Measurements from ENCODE around the gene RNF43. TPM values are rescaled to one million over a fixed set of nuclear protein-coding genes. Genes with fewer than 3 reads are reported as not detected.
A peak's percentile ranks its signal among the peaks of the same experiment; 100 is the strongest.
"Not testable (repeated sequence)": the region's sequence is repeated elsewhere in the genome, so short reads cannot be mapped to it uniquely, and the experiment has no call there.

RNF43 gene
- total RNA-seq, 1 donor from 2014 or later = 19.0 TPM

DNA sequence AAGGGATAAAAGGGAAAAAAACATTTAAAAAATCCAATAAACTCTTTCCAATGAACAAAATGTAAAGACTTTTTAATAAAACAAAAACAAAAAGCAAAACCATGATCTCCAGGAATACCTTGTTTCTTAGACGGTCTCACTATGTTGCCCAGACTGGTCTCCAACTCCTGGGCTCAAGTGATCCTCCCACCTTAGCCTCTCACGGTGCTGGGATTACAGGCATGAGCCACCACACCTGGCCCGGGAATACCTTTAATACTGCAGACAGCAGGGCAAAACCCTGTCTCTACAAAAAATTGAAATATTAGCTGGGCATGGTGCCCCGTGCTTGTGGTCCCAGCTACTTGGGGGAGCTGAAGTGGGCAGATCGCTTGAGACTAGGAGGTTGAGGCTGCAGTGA lies 7.9 kb downstream of the RNF43 start:
- no peak for DNase-seq (ENCODE audit: low spot score)

DNA sequence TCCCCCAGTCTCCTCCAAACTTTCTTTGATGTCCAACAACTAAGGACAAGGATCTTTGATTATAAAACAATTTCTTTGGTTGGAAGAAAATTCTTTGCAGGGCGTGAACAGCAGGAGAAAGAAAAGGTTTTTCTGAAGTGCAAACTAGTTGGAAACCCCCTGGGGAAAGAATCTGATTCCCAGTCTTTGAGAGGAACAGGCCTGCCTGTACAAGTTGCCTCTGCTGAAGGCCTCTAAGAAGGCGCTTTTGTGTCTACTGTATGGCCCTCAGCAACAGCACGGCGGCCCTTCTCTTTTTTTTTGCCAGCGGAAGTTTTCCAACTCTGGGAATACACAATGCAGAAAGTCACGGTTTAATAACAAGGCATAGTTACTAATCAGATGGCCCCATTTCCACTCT lies 14.0 kb downstream of the RNF43 start:
- DNase-seq (ENCODE audit: low spot score) = no peak

DNA sequence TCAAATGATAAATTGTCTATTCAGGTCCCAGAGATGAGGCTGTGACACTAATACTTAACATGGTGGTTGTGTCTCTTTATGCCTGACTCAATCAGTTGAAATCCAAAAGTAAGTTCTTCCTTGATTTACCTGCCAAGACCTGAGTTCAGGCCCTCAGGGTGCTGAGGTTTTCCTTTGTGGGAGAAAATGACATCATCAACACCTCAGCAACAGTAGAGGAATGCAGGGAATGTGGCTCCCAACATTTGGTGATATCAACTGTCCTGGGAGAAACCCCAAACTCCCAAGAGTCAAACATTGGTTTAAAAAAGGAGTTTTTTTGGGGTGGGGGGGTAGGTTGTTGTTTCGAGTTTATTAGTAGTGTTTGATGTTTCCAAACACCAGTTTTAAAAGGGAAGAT lies 14.7 kb downstream of the RNF43 start:
- DNase-seq (ENCODE audit: low spot score) = no peak

DNA sequence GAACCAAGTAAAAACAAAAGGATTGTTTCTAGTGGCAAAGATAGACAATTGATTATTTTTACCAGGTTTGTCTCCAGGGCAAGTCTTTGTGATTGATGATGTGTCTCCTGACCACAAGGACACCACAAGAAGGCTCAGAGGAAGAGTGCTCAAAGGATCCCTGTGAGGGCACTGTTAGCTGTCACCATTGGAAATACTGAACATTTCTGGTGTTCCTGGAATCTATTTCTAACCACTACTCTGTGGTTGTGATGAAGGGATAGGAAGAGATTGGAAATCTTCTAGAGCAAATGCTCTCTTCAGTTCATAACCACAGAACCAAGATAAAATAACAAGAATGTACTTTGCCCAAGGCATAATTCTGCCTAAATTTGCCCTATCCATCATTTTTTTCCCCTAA lies 15.3 kb downstream of the RNF43 start:
- DNase-seq (ENCODE audit: low spot score) = no peak

DNA sequence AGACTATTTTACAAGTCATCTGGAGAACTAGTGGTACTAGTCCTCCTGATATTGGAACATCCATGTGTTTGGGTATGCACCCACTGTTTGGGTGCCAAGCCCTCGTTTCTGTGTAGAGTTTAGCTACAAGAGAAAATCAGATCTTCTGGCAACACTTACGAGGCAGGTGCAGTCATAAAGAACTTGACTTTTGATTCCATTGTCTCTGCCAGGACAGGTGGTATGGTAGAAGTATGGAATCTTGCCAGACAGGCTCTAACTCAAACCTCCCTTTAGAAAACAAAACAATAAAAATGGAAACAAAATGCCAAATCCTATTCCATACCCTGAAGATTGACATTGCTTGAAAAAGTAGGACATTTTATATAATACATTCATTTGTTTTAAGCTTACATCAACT lies 16.0 kb downstream of the RNF43 start:
- DNase-seq (ENCODE audit: low spot score) = no peak

DNA sequence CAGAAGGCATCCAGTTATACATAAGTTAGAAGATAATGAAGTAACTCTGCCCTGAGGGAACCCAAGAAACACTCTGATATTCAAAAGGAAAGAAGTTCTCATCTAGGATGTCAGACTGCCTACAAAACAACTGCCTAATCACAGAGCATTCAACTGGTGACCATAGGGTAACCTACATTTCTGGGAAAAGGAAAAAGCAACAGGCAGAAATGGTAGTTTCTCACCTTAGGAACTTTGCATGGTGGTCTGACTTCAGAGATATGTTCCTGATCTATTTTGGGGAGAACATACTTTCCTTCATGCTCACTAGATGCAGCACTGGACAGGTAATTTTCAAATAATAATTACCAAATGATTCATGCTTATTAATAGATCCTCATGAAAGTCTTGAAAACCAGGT lies 16.5 kb downstream of the RNF43 start:
- no peak for DNase-seq (ENCODE audit: low spot score)

DNA sequence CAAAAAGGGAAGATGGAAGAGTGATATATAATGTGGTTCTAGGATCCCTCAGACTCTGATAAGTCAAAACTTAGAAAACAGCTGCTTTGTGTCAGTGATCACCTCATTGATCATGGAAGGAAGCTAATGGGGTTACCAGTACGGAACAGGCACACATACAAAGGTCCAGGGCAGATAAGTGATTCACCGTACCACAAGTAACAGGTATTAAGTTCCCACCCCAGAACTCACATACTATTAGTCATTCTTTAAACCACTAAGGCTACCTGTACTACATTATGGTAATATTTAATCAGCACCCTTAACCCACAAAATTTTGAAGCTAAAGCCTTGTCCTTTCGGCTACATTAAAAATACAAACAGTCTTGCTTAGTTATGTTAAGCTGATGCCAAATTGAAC lies 17.4 kb downstream of the RNF43 start:
- DNase-seq (ENCODE audit: low spot score) = no peak

DNA sequence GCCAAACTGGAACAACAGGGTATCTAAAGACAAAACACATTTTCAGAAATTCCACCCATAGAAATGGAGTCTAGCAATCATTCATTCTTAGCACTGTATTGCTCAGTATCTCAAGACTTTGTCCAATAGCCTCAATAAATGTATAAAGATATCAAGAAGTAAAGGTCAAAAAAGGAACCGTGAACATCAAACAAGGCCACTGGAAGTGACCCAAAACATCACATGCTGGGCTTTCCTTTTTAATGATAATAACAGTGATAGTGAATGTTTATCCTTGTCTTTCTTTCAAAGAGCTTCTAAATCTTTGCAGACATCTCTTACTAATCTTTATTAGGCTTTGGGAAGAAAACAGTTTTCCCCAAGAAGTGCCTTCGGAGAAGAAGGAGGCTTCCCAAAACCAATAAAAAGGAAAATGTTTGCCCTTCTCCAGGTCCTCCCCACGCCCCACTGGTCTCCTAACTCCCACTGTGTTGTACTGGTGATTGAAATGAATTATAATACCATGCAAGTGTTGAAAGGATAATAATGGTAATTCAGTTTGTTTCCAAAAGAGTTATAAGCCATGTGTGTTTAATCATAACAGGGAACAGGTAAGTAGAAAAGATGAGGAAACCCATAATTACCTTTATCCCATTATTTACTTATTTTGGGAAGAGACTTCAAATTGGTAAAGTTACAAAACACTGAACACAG lies 18.6 kb downstream of the RNF43 start:
- DNase-seq (ENCODE audit: low spot score) = no peak

DNA sequence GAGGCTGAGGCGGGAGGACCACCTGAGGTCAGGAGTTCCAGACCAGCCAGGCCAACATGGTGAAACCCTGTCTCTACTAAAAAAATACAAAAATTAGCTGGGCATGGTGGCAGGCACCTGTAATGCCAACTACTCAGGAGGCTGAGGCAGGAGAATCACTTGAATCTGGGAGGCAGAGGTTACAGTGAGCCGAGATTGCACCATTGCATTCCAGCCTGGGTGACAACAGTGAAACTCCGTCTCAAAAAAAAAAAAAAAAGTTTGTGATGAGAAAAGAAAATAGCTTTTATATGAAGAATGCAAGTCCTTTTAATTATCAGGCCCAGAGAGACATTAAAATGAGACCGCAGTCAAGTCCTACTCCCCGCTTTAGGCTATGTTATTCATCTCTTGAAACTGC lies 19.9 kb downstream of the RNF43 start:
- not testable (repeated sequence) for DNase-seq (ENCODE audit: low spot score)

DNA sequence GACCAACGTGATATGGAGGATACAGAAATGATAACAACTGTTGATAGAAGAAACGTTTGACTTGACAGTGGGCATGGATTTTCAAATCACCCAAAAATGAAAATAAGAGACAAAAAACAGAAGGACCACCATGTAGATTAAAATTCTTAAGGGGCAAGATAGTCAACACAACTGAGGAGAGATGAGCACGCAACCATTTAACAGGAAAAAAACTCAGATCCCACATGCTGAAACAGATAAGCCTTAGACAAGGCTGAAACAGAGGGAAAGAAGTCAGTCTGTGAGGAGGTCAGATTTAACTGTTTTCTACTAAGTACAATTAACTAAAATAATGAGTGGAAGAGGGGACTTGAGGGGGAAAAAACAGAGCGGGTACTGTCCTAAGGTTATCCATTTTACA lies 21.2 kb downstream of the RNF43 start:
- no peak for DNase-seq (ENCODE audit: low spot score)

DNA sequence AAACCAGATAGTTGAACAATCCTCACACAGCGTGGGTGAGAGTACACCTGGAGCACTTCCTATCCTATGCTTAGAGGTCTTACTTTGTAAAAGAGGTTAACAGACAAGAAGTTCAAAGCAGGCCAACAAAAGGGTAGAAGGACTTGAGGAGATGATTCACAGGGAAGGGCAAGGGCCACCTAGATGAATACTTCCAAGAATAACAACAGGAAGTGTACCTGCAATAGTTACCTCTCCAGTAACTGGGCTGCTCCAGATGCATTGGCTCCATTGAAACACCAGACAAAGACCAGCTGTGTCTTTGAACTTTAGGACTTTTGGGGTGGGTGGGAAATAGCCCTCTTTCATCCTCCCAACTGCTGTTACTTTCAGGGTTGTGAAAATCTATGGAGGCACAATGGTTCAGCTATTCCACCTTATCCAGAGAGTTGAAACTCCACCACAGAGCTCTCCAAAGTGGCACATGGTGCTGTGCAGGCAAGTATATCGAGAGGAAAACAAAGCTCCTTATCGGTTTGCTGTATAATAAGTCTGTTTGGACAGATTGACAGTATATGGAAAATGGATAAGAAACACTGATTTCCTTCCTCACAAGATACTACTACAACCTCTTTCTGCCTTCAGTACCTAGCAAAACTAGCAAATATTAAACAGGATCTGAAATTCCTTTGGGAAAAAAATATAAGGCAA lies 22.7 kb downstream of the RNF43 start:
- no peak for DNase-seq (ENCODE audit: low spot score)

DNA sequence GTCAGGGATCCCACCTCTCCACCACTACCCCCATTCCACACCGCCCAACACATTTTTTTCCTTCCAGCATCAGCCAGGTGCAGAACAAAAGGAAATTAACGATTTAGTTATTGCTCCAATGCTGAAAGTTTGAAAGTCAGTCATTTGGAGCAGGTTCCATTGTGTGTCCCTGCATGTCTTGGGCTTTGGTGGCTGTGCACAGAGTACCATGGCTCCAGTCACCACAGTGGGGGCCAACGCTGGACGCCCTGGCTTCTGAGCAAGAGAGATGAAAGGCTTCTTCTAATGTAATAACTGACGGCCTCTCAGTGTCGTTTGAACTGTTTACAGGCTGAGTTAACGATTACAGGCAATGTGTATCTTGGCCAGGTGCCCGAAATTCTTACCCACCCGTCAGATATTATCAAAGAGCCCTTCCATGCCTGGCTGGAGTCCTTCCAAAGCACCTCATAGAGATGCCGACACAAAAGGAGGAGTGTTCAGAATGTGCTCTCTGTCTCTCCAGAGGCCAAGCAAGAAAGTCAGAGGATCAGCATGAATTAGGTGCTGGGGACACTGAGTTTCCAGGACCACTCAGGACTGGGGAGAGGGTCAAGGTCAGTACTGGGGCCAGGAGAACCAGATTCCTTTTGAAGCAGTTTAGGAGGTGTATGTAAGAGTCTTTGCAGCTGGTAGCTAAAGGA lies 25.9 kb downstream of the RNF43 start:
- DNase-seq (ENCODE audit: low spot score) = peak; percentile 94

DNA sequence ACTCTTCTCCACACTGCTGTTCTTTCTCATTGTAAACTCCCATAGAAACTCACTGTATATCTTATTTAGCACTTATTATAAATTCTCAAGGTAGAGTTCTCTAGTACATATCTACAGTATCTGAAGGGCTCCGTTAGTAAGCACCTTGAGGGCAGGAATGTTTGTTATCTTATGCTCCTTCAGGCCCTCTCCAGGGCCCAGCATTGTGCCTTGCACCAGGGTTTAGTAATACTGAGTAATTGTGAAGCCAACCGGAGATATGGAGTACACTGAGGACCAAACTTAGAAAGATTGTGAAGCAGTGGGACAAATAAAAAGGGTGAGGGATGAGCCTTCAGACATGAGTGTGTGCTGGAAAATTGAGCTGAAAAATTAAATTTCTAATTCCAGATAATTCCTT lies 26.4 kb downstream of the RNF43 start:
- DNase-seq (ENCODE audit: low spot score) = no peak

DNA sequence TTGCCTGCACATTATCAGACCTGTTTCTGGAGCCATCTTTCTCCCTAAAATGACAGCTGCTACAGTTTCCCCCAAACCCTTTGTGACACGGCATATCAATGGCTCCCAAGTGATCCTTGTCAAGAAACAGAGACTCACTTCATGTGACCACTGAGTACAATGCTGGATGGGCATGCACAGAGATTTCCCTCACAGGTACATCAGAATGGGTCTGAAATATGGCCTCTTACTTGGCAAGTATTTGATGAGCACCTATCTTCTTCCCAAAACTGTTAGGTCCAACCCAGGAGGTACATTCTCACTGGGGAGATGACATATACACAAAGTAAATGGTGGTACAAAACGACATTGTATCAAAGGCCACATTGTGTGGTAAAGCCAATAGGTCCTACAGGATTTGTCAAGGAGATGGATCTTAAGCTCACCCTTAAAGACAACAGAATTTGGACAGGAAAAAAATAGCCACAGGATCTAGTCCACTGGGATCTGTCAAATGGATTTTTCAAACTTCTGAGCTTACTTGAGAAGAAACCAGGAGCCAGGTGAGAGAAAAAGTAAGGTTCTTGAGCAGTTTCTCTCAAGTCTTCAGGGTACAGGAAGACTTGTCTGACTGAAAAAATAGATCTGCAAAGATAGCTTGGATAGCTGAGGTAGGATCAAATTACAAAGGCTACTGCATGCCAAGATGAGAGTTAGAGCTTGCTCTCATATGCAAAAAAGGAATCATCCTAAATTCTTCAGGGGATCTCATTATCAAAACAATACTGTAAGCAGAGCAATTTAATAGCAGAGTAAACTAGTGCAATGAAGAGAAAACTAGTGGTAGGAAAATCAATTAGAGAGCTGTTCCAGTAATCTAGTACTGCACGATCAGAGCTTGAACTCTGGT lies 28.8 kb downstream of the RNF43 start:
- DNase-seq (ENCODE audit: low spot score) = no peak

DNA sequence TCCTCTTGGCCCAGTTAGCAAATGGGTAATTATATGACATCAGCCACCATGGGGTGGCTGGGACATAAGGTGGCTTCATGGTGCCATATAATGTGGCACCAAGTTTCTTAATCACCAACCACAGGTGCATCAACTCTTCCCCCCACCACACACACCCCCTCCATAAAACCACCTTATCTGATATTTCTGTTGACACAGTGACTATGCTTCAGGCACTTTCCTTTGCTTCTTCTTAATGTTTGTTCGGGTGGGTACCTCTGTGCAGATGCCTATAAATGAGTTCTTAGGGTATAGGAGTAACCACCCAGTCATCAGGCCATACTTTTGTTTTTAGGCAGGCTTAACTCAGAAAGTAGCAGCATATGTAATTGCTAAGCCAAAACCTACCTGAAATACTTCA lies 29.5 kb downstream of the RNF43 start:
- DNase-seq (ENCODE audit: low spot score) = no peak

DNA sequence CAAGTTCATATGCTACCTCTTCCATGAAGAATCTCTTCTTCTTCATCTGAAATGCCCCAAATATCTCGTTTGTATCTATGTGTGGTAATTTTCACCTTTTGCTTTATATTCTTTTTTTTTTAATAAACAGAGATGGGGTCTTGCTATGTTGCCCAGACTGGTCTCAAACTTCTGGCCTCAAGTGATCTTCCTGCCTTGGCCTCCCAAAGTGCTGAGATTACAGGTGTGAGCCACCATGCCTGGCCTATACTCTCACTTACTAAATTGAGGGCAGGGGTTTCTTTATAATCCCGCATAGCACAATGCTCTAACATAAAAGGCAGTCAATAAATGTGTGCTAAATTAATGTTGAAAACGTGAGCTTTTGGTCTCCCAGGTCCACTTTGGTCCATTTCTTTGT lies 30.6 kb downstream of the RNF43 start:
- no peak for DNase-seq (ENCODE audit: low spot score)

DNA sequence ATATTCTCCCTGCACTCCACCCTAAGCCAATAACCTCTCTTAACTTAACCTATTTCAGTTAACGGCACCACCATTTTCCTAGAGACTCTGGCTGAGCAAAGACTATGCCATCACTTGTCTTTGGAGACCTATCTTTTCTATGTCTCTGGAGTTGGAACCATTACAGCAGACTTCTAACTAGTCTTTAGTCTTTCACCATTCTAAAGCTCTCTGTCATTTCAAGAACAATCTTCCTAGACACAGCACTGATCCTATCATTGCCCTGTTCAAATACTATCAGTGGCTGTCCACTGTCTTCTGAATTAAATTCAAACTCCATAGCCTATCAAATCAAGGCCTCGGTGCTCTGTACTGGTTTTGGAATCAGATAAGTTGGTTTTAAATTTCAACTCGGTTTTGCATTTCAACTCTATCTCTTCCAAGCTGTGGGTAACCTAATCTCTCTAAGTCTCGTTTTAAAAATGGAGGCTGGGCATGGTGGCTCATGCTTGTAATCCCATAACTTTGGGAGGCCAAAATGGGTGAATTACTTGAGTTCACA lies 31.9 kb downstream of the RNF43 start:
- DNase-seq (ENCODE audit: low spot score) = no peak

DNA sequence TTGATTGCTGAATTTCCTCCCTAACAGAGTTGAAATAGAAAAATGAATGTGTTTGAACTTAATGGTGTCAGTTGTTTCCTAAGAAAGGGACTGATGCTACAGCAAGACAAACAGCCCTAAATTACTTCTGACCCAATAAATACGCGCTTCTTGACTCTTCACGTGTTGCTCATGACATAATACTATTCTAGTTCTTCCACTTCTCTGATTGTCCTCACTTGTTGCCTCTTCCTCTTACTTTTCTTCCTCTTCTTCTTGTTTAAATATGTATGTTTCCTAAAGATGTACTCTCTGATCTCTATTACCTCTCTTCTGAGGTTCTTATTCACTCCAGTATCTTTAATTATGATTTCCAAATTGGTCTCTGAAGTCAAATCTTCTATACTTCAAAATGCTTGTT lies 32.4 kb downstream of the RNF43 start:
- DNase-seq (ENCODE audit: low spot score) = no peak

DNA sequence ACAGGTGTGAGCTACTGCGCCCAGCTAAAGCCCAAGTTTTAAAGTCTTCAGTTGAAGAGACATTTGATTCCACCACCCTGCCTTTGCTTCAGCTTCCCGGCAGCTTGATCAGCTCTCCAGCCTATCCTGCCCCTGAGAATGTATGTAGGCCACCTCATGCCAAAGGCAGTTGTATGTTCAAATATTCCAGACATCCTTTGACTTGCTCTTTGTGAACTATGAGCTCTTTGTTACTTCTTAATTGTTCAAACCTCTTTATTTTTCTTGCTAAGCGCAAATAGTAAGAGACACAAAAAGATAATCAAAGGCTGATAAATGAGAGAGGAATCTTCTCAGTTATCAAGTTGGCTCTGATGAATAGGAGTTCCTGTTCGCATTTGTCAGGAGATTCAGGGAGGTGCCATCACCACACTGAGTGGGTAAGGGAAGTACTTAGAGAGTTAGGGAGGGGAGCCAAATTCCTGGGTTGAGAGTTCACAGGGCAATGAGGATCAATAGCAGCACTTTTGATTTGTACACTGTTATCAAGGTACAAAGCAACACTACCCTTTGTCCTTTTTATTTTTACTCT lies 33.4 kb downstream of the RNF43 start:
- peak; percentile 67 for DNase-seq (ENCODE audit: low spot score)

DNA sequence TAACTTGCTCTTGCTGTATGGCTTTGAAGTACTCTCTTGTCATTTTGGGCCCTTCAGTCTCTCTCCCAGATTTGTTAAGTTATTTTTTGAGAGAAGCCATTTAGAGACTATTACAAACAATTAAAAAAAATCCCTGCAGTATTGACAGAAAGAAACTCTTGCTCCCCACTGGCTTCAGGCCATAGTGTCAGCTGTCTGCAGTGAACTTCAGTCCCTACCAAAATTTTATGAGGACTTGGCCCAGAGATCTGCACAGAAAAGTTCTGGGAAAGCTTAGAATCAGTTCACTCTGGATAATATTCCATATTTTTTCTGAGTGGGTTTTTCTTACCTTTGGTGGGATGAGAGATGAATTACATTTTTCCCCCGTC lies 34.5 kb downstream of the RNF43 start:
- no peak for DNase-seq (ENCODE audit: low spot score)

DNA sequence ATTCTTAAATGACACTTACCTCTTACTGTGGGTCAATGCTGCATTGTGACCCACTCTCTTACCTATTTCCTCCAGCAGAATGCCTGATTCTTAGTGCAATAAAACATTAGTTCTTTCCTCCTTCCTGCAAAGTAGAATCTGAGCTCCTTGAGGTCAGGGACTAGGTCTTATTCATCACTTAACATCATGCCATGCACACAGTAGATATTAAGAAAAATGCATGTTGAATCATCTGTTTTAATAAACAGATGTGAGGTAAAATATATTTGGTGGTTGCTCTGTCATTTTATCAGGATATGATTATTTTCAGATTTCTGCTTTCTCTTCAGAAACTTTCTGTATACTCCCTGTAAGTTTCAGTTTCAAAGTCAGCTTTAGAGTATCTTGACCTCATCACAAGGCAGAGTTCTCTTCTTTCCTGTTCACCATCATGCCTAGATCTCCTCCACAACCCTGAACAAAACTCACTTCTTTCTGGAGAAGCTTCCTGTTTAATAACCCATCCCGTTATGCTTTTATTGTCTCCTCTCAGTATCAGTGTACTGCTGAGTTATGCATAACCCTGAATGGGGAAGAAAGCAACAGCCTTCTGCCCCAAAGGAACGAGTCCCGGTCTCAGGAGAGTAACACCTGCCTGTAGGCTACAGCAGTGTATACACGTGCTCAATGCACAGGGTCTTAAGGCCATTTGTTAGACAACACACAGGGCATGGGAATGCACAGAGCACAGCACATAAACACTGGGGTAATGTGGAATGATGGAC lies 35.0 kb downstream of the RNF43 start:
- no peak for DNase-seq (ENCODE audit: low spot score)

All from mucosa of gallbladder (tissue), 1 donor.